Activated naive CD4-positive, alpha-beta T cell treated with anti-CD3 and anti-CD28 coated beads, Interleukin-2, amount 10 ng/mL, durations not matched to agents 7 days and 5 days (primary cell): Measurements from ENCODE around the gene EIF4EBP2.
A peak's percentile ranks its signal among the peaks of the same experiment; 100 is the strongest.

Experiments used
- CTCF ChIA-PET: fragments of 350-600 bp; sonication (Branson Sonifier 250); formaldehyde crosslinking; loops from one replicate; lab custom pipeline; 2021; ENCODE audit warnings: antibody characterized with exemption; lab: Charles Lee
- DNase-seq: peaks from one replicate; pipeline ENCODE4 v3.0.0-alpha.2; 2020
- H3K27ac Mint-ChIP-seq: one replicate; pipeline ENCODE4 v1.8.0; 2021; ENCODE audit warnings: mild to moderate bottlenecking, moderate library complexity, mixed read lengths
- H3K27me3 Mint-ChIP-seq: one replicate; pipeline ENCODE4 v1.8.0; 2021; ENCODE audit warnings: mild to moderate bottlenecking, mixed read lengths
- H3K36me3 Mint-ChIP-seq: one replicate; pipeline ENCODE4 v1.8.0; 2021; ENCODE audit warnings: mixed read lengths
- H3K4me1 Mint-ChIP-seq: one replicate; pipeline ENCODE4 v1.8.0; 2021; ENCODE audit warnings: mixed read lengths
- H3K4me3 Mint-ChIP-seq: one replicate; pipeline ENCODE4 v1.8.0; 2021; ENCODE audit warnings: mild to moderate bottlenecking, moderate library complexity, mixed read lengths
- H3K9me3 Mint-ChIP-seq: one replicate; pipeline ENCODE4 v1.8.0; 2021; ENCODE audit warnings: mixed read lengths

EIF4EBP2 gene

GRCh38 chr10:70466951-70467350 is 63.0 kb downstream of the EIF4EBP2 start:
- no peak for DNase-seq
- no peaks in the 10 kb centered on the region for H3K4me1 Mint-ChIP-seq
- no peak overlapping the region for H3K4me3 Mint-ChIP-seq
- H3K27me3 Mint-ChIP-seq = peaks cover 57% of the 10 kb centered on the region
- no peaks in the 10 kb centered on the region for H3K9me3 Mint-ChIP-seq
- no peaks in the 10 kb centered on the region for H3K36me3 Mint-ChIP-seq
- CTCF ChIA-PET = no interaction called here
- no peak overlapping the region for H3K27ac Mint-ChIP-seq

GRCh38 chr10:70472799-70473454 is 69.0 kb downstream of the EIF4EBP2 start:
- H3K27me3 Mint-ChIP-seq = peaks cover 86% of the 10 kb centered on the region

GRCh38 chr10:70474780-70475179 is 70.8 kb downstream of the EIF4EBP2 start:
- peaks cover 83% of the 10 kb centered on the region for H3K27me3 Mint-ChIP-seq
- H3K4me3 Mint-ChIP-seq = no peak overlapping the region
- DNase-seq = no peak
- peaks cover 29% of the 10 kb centered on the region for H3K4me1 Mint-ChIP-seq
- no peaks in the 10 kb centered on the region for H3K36me3 Mint-ChIP-seq
- no peak overlapping the region for H3K27ac Mint-ChIP-seq
- CTCF ChIA-PET = no interaction called here
- H3K9me3 Mint-ChIP-seq = no peaks in the 10 kb centered on the region

More at GRCh38 chr10:70472799-70473454, 69.0 kb downstream of the EIF4EBP2 start:
- Mint-ChIP-seq H3K36me3 (no peaks in the 10 kb centered on the region), H3K27ac (no peak overlapping the region), H3K4me3 (no peak overlapping the region), H3K4me1 (peaks cover 18% of the 10 kb centered on the region), H3K9me3 (no peaks in the 10 kb centered on the region)
- DNase-seq = no peak
- CTCF ChIA-PET = interaction anchor here (0.6 kb wide), 1 partner anchor 10 kb away, joined by 3 read pairs; no protein-coding TSS in a partner anchor

- Mint-ChIP-seq H3K27me3 (peaks cover 91% of the 10 kb centered on the region), H3K9me3 (no peaks in the 10 kb centered on the region), H3K36me3 (no peaks in the 10 kb centered on the region), H3K27ac (no peak overlapping the region), H3K4me1 (peaks cover 38% of the 10 kb centered on the region), H3K4me3 (no peak overlapping the region)
- no peak for DNase-seq
- CTCF ChIA-PET = interaction anchor here (1.1 to 3.1 kb wide), 2 partner anchors 13 to 64 kb away, joined by 3 to 20 read pairs; no protein-coding TSS in a partner anchor
Measured at GRCh38 chr10:70475661-70476060, 71.7 kb downstream of the EIF4EBP2 start.

GRCh38 chr10:70476249-70477035 is 72.5 kb downstream of the EIF4EBP2 start:
- H3K36me3 Mint-ChIP-seq = no peaks in the 10 kb centered on the region
- DNase-seq = no peak
- CTCF ChIA-PET = interaction anchor here (1.1 to 3.1 kb wide), 3 partner anchors 14 to 112 kb away, joined by 3 to 20 read pairs (median 4); no protein-coding TSS in a partner anchor
- peaks cover 97% of the 10 kb centered on the region for H3K27me3 Mint-ChIP-seq
- H3K4me1 Mint-ChIP-seq = peaks cover 42% of the 10 kb centered on the region
- no peaks in the 10 kb centered on the region for H3K9me3 Mint-ChIP-seq
- H3K4me3 Mint-ChIP-seq = no peak overlapping the region
- no peak overlapping the region for H3K27ac Mint-ChIP-seq

DNA sequence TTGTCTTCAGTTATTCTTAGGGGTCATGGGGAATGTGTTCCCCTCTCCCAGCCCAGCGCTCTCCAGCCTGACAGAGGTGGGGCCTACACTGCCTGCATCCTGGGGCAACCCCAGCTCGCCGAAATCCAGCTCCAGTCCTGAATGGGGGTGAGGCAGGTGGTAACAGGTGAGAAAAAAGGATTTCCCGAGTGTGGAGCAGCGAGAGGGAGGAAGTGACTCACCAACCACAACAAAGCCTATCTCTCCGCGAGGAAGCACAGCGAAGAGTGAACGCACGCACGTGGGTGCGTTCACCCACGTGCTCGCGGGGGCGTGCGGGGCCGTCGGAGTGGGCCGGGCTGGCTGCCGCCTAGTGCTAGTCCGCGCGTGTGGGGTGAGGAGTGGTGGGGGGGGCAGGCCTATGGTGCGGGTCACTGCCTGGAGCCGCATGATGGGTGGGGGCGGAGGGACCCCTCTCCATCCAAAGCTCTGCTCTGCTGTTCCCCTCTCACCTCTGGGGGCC is 73.8 kb downstream of the EIF4EBP2 start:
- peak; percentile 87 for DNase-seq
- no peaks in the 10 kb centered on the region for H3K9me3 Mint-ChIP-seq
- H3K4me3 Mint-ChIP-seq = peak overlapping the region; percentile 68
- no peaks in the 10 kb centered on the region for H3K36me3 Mint-ChIP-seq
- H3K4me1 Mint-ChIP-seq = peaks cover 42% of the 10 kb centered on the region
- peak overlapping the region; percentile 42 for H3K27ac Mint-ChIP-seq
- H3K27me3 Mint-ChIP-seq = peaks cover 94% of the 10 kb centered on the region
- CTCF ChIA-PET = interaction anchor here (1.4 to 3.1 kb wide), 2 partner anchors 15 to 113 kb away, joined by 4 to 20 read pairs; no protein-coding TSS in a partner anchor
